GM23248 (cell line): ENCODE results near the gene SLC45A3. TPM values are rescaled to one million over a fixed set of nuclear protein-coding genes. Genes with fewer than 3 reads are reported as not detected.

Source experiments
- DNase-seq: peaks from one replicate; pipeline ENCODE4 v3.0.0-alpha.2; 2015
- H2AFZ ChIP-seq: fragments of 200-600 bp; sonication (generic); 2 replicates; pipeline ENCODE4 v1.6.1; 2016; ENCODE audit warnings: antibody characterized with exemption
- H3F3A ChIP-seq: fragments of 200-600 bp; sonication (generic); 2 replicates; pipeline ENCODE4 v1.6.1; 2016; ENCODE audit warnings: mild to moderate bottlenecking, antibody characterized with exemption, mixed run types; ENCODE audit not compliant: insufficient read depth
- H3K27ac ChIP-seq: fragments of 200-600 bp; sonication (generic); 2 replicates; pipeline ENCODE4 v1.5.1; 2016; ENCODE audit warnings: mild to moderate bottlenecking
- H3K27me3 ChIP-seq: fragments of 200-600 bp; sonication (generic); replicated peaks from 2 replicates; pipeline ENCODE4 v1.6.1; 2016; ENCODE audit warnings: mild to moderate bottlenecking; ENCODE audit not compliant: insufficient read depth
- H3K36me3 ChIP-seq: fragments of 200-600 bp; sonication (generic); 2 replicates; pipeline ENCODE4 v1.6.1; 2016; ENCODE audit warnings: low read depth, mild to moderate bottlenecking
- H3K4me1 ChIP-seq: fragments of 200-600 bp; sonication (generic); 2 replicates; pipeline ENCODE4 v1.6.1; 2016; ENCODE audit warnings: mild to moderate bottlenecking; ENCODE audit not compliant: insufficient read depth
- H3K4me2 ChIP-seq: fragments of 200-600 bp; sonication (generic); one replicate; pipeline ENCODE4 v1.6.1; 2016; ENCODE audit warnings: mild to moderate bottlenecking; ENCODE audit not compliant: unreplicated experiment
- H3K4me3 ChIP-seq: fragments of 200-600 bp; sonication (generic); 2 replicates; pipeline ENCODE4 v1.5.1; 2016; ENCODE audit warnings: mild to moderate bottlenecking
- H3K79me2 ChIP-seq: fragments of 200-600 bp; sonication (generic); 2 replicates; pipeline ENCODE4 v1.6.1; 2016; ENCODE audit warnings: mild to moderate bottlenecking; ENCODE audit not compliant: insufficient read depth
- H3K9ac ChIP-seq: fragments of 200-600 bp; sonication (generic); 2 replicates; pipeline ENCODE4 v1.6.1; 2016; ENCODE audit warnings: mild to moderate bottlenecking
- H3K9me2 ChIP-seq: fragments of 200-600 bp; sonication (generic); 2 replicates; pipeline ENCODE4 v1.6.1; 2016; ENCODE audit warnings: mixed run types, mild to moderate bottlenecking, moderate library complexity; ENCODE audit not compliant: insufficient read depth
- H3K9me3 ChIP-seq: fragments of 200-600 bp; sonication (generic); one replicate; pipeline ENCODE4 v1.6.1; 2017; ENCODE audit warnings: low read depth
- H4K20me1 ChIP-seq: fragments of 200-600 bp; sonication (generic); 2 replicates; pipeline ENCODE4 v1.6.0; 2016; ENCODE audit not compliant: insufficient read depth
- EZH2 ChIP-seq: fragments of 200-600 bp; sonication (generic); IDR thresholded peaks from 2 replicates; pipeline ENCODE4 v1.6.1; 2018; ENCODE audit warnings: antibody characterized with exemption, mild to moderate bottlenecking; ENCODE audit not compliant: insufficient read depth, poor library complexity, severe bottlenecking
- EZH2phosphoT487 ChIP-seq: fragments of 200-600 bp; sonication (generic); IDR thresholded peaks from 2 replicates; pipeline ENCODE4 v1.6.1; 2018; ENCODE audit warnings: antibody characterized with exemption, moderate library complexity, mild to moderate bottlenecking, low read depth; ENCODE audit not compliant: insufficient read depth
- WGBS, 2 experiments: methylation state at CpG; one replicate each; pipeline ENCODE4 v1.1.6; 2015 to 2017; ENCODE audit warnings: low lambda C conversion rate in 2 of 2, low coverage in 1 of 2; ENCODE audit errors: missing lambda C conversion rate in 2 of 2; 5-methylcytosine and 5-hydroxymethylcytosine counted together
- in situ Hi-C: fragments of 300-500 bp; cut with MboI; formaldehyde crosslinking; loops from 2 replicates; pipeline ENCODE4 v1.15.0; 2020
- polyA plus RNA-seq: library from polyadenylated mRNA; unstranded; fragments of >200 nt; fragmentation: Nextera tagmentation; extraction: Ambion mirVana; gene quantifications from 2 replicates; pipeline ENCODE4 v1.2.1, GENCODE V29; 2016
- total RNA-seq: library from RNA; depleted of rRNA; stranded (reverse); fragments of >200 nt; shearing (Covaris generic); gene quantifications from 2 replicates; pipeline ENCODE4 v1.2.3, GENCODE V29; 2014

The SLC45A3 gene
- total and polyA plus RNA-seq, 2 experiments from 2014 or later: 0.38 to 1.2 TPM

- no peaks in the 10 kb centered on the region for H3K4me1 ChIP-seq
- in situ Hi-C loops: no loop called here
- no peak overlapping the region for H2AFZ ChIP-seq
- H3K9me2 ChIP-seq: no peaks in the 10 kb centered on the region
- H3K9me3 ChIP-seq: no peaks in the 10 kb centered on the region
- no peaks in the 10 kb centered on the region for H3K36me3 ChIP-seq
- no peak overlapping the region for H3K9ac ChIP-seq
- no peak for DNase-seq
- H3K27ac ChIP-seq: no peak overlapping the region
- H4K20me1 ChIP-seq: no peaks in the 10 kb centered on the region
- TF ChIP-seq EZH2phosphoT487 (no peak), EZH2 (no peak)
- H3K4me3 ChIP-seq: no peak overlapping the region
- no peaks in the 10 kb centered on the region for H3K27me3 ChIP-seq
- no peaks in the 10 kb centered on the region for H3K79me2 ChIP-seq
- no peak overlapping the region for H3K4me2 ChIP-seq
- WGBS, 2 experiments: 80 to 85% methylated on average over 11 of the region's 11 CpGs
- no peaks in the 10 kb centered on the region for H3F3A ChIP-seq
These were observed 7.9 kb downstream of the SLC45A3 start for GRCh38 chr1:205672395-205672889.

GRCh38 chr1:205670611-205671430, 9.5 kb downstream of the SLC45A3 start:
- TF ChIP-seq EZH2phosphoT487: no peak
- TF ChIP-seq EZH2: no peak
- WGBS, 2 experiments: 62 to 74% methylated on average over 8 to 13 of the region's 13 CpGs
- H2AFZ ChIP-seq: no peak overlapping the region
- H3K4me2 ChIP-seq: no peak overlapping the region
- H3K36me3 ChIP-seq: no peaks in the 10 kb centered on the region
- no peaks in the 10 kb centered on the region for H3K9me2 ChIP-seq
- H3K4me1 ChIP-seq: no peaks in the 10 kb centered on the region
- no peaks in the 10 kb centered on the region for H3F3A ChIP-seq
- H3K27me3 ChIP-seq: no peaks in the 10 kb centered on the region
- no peaks in the 10 kb centered on the region for H4K20me1 ChIP-seq
- H3K79me2 ChIP-seq: no peaks in the 10 kb centered on the region
- DNase-seq: no peak
- H3K9ac ChIP-seq: no peak overlapping the region
- H3K9me3 ChIP-seq: no peaks in the 10 kb centered on the region
- H3K27ac ChIP-seq: no peak overlapping the region
- no peak overlapping the region for H3K4me3 ChIP-seq
- in situ Hi-C loops: no loop called here

- DNase-seq: no peak
- H3K27ac ChIP-seq: no peak overlapping the region
- no peak for TF ChIP-seq EZH2phosphoT487
- no peak for TF ChIP-seq EZH2
- H3K4me2 ChIP-seq: no peak overlapping the region
- no peaks in the 10 kb centered on the region for H3K9me3 ChIP-seq
- no peaks in the 10 kb centered on the region for H3K9me2 ChIP-seq
- H3K79me2 ChIP-seq: no peaks in the 10 kb centered on the region
- H3F3A ChIP-seq: no peaks in the 10 kb centered on the region
- no peaks in the 10 kb centered on the region for H3K36me3 ChIP-seq
- H3K27me3 ChIP-seq: no peaks in the 10 kb centered on the region
- in situ Hi-C loops: no loop called here
- H3K4me3 ChIP-seq: no peak overlapping the region
- H3K9ac ChIP-seq: no peak overlapping the region
- WGBS, 2 experiments: 77 to 91% methylated on average over 5 of the region's 5 CpGs
- no peak overlapping the region for H2AFZ ChIP-seq
- H4K20me1 ChIP-seq: no peaks in the 10 kb centered on the region
- no peaks in the 10 kb centered on the region for H3K4me1 ChIP-seq
These were observed 10.2 kb downstream of the SLC45A3 start for GRCh38 chr1:205670150-205670446.

GRCh38 chr1:205669341-205670149, 10.8 kb downstream of the SLC45A3 start:
- WGBS, 2 experiments: 47 to 50% methylated on average over 16 to 20 of the region's 20 CpGs
- no peak overlapping the region for H2AFZ ChIP-seq
- no peak overlapping the region for H3K4me2 ChIP-seq
- no peaks in the 10 kb centered on the region for H3K79me2 ChIP-seq
- H3K36me3 ChIP-seq: no peaks in the 10 kb centered on the region
- in situ Hi-C loops: no loop called here
- no peaks in the 10 kb centered on the region for H3K9me2 ChIP-seq
- no peaks in the 10 kb centered on the region for H3K27me3 ChIP-seq
- no peak overlapping the region for H3K9ac ChIP-seq
- peak; percentile 19 for DNase-seq
- H3K9me3 ChIP-seq: no peaks in the 10 kb centered on the region
- H3K27ac ChIP-seq: no peak overlapping the region
- TF ChIP-seq EZH2 (no peak), EZH2phosphoT487 (no peak)
- H3F3A ChIP-seq: no peaks in the 10 kb centered on the region
- H3K4me1 ChIP-seq: no peaks in the 10 kb centered on the region
- H4K20me1 ChIP-seq: no peaks in the 10 kb centered on the region
- no peak overlapping the region for H3K4me3 ChIP-seq
